ENCODE measurements around the gene MAT2B. TPM values are rescaled to one million over a fixed set of nuclear protein-coding genes. Genes with fewer than 3 reads are reported as not detected.

Gene MAT2B
- total and polyA plus RNA-seq, 2 of the 13 experiments (the other 11 are each of a cell fraction or from before 2014, with no cell fraction given), result 20.2 to 37.1 TPM

DNA sequence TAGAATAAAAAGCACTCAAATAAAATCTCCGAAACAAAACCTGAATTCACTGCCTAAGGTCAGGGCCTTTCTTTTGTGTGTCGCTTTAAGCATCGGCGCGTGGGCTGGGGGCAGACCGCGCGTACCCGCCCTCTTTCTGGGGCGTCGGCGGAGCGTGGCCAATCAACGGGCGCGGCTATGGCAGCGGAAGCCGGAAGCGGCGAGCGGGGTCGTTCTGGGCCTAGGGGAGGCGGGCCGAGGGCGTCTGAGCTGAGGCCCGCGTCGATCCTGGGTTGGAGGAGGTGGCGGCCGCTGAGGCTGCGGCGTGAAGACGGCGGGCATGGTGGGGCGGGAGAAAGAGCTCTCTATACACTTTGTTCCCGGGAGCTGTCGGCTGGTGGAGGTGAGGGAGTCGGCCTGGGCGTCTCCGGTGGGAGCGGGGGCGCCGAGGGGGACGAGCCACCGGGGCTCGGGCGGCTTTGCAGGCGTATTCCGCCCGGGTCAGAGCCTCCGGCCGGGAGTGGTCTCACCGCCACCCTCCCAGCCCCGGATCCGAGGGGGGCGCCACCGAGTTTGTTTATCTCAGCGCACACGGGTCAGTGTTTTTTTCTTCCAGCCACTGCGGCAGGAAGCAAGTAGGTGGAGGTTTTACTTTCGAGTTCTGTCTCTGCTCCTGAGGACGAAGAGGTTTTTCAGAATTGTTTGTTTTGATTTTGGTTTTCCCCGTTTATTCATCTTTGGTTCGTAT is at the start of gene MAT2B (continued):
- peak; percentile 78; the same call in 1 of the 2 replicates for TF ChIP-seq THAP9 (CRISPR knock-in tag; IDR thresholded peaks at IDR 0.05; ENCODE audit: borderline replicate concordance)
- TF ChIP-seq SOX5 (CRISPR knock-in tag; IDR thresholded peaks at IDR 0.05; ENCODE audit: borderline replicate concordance), result no peak
- TF ChIP-seq, protein P1, sequence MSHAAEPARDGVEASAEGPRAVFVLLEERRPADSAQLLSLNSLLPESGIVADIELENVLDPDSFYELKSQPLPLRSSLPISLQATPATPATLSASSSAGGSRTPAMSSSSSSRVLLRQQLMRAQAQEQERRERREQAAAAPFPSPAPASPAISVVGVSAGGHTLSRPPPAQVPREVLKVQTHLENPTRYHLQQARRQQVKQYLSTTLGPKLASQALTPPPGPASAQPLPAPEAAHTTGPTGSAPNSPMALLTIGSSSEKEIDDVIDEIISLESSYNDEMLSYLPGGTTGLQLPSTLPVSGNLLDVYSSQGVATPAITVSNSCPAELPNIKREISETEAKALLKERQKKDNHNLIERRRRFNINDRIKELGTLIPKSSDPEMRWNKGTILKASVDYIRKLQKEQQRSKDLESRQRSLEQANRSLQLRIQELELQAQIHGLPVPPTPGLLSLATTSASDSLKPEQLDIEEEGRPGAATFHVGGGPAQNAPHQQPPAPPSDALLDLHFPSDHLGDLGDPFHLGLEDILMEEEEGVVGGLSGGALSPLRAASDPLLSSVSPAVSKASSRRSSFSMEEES (CRISPR knock-in tag; IDR thresholded peaks at IDR 0.05), result peak; percentile 43; the same call in 1 of the 2 replicates
- peak; percentile 41 for TF ChIP-seq PHF5A (CRISPR knock-in tag; IDR thresholded peaks at IDR 0.05; ENCODE audit: low read depth, unreplicated experiment)
- no peak for TF ChIP-seq ZFP36L2 (CRISPR knock-in tag; IDR thresholded peaks at IDR 0.05)
- TF ChIP-seq CENPX (CRISPR knock-in tag; IDR thresholded peaks at IDR 0.05), result no peak
- TF ChIP-seq ZNF318 (CRISPR knock-in tag; IDR thresholded peaks at IDR 0.05), result no peak
- no peak for TF ChIP-seq RBAK (CRISPR knock-in tag; IDR thresholded peaks at IDR 0.05)
- TF ChIP-seq ADNP (CRISPR knock-in tag; IDR thresholded peaks at IDR 0.05), result no peak
- TF ChIP-seq ZNF550 (CRISPR knock-in tag; IDR thresholded peaks at IDR 0.05; ENCODE audit: borderline replicate concordance), result 0 out of 2 replicates have a peak, but pooled peaks have one; percentile 30
- TF ChIP-seq, protein P2, sequence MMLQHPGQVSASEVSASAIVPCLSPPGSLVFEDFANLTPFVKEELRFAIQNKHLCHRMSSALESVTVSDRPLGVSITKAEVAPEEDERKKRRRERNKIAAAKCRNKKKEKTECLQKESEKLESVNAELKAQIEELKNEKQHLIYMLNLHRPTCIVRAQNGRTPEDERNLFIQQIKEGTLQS (CRISPR knock-in tag; IDR thresholded peaks at IDR 0.05), result 0 out of 2 replicates have a peak, but pooled peaks have one; percentile 14
- no peak for TF ChIP-seq MED13 (CRISPR knock-in tag; IDR thresholded peaks at IDR 0.05)
- no peak; the same call in 1 of the 2 replicates for TF ChIP-seq TARDBP (CRISPR knock-in tag; IDR thresholded peaks at IDR 0.05)
